GM18517 (cell line): Measurements from ENCODE around the gene P3H2.

Experiments used
- ATAC-seq: cut with Tn5 transposase; IDR thresholded peaks from one replicate; pipeline ENCODE4 v1.9.1; 2021; ENCODE audit warnings: mild to moderate bottlenecking, moderate library complexity; ENCODE audit not compliant: unreplicated experiment

Gene P3H2

GRCh38 chr3:190127195-190127594, 6.5 kb upstream of the P3H2 start:
- no peak for ATAC-seq

GRCh38 chr3:190125436-190126068, 4.9 kb upstream of the P3H2 start:
- no peak for ATAC-seq

- ATAC-seq, result no peak
Measured at GRCh38 chr3:190124067-190124466, 3.4 kb upstream of the P3H2 start.

- ATAC-seq, result no peak
Measured at GRCh38 chr3:190122198-190122771, 1.6 kb upstream of the P3H2 start.

- no peak for ATAC-seq
Measured at GRCh38 chr3:190121383-190121782, 686 bp upstream of the P3H2 start.

GRCh38 chr3:190121061-190121377, 322 bp upstream of the P3H2 start:
- ATAC-seq, result no peak

- ATAC-seq, result no peak
Measured at GRCh38 chr3:190119461-190120268, 1.0 kb downstream of the P3H2 start.

- no peak for ATAC-seq
Measured at GRCh38 chr3:190118438-190118837, 2.3 kb downstream of the P3H2 start.

GRCh38 chr3:190117981-190118380, 2.7 kb downstream of the P3H2 start:
- no peak for ATAC-seq

- no peak for ATAC-seq
Measured at GRCh38 chr3:190116551-190117067, 4.1 kb downstream of the P3H2 start.

- ATAC-seq, result no peak
Measured at GRCh38 chr3:190110826-190111225, 9.9 kb downstream of the P3H2 start.

- ATAC-seq, result no peak
Measured at GRCh38 chr3:190109441-190109840, 11.3 kb downstream of the P3H2 start.

GRCh38 chr3:190108804-190109203, 11.9 kb downstream of the P3H2 start:
- ATAC-seq, result no peak

- no peak for ATAC-seq
Measured at GRCh38 chr3:190105876-190106275, 14.8 kb downstream of the P3H2 start.

- no peak for ATAC-seq
Measured at GRCh38 chr3:190101320-190102011, 19.2 kb downstream of the P3H2 start.

GRCh38 chr3:190099099-190099498, 21.6 kb downstream of the P3H2 start:
- no peak for ATAC-seq

- no peak for ATAC-seq
Measured at GRCh38 chr3:190097617-190098016, 23.1 kb downstream of the P3H2 start.

GRCh38 chr3:190097025-190097424, 23.7 kb downstream of the P3H2 start:
- ATAC-seq, result no peak

- no peak for ATAC-seq
Measured at GRCh38 chr3:190096345-190096744, 24.4 kb downstream of the P3H2 start.

- ATAC-seq, result no peak
Measured at GRCh38 chr3:190094160-190094718, 26.5 kb downstream of the P3H2 start.

- ATAC-seq, result no peak
Measured at GRCh38 chr3:190092250-190092649, 28.4 kb downstream of the P3H2 start.
